A549 treated with CORT108297 at 1 μM for 4 hours (cell line): ENCODE data around the gene VPS25. TPM values are rescaled to one million over a fixed set of nuclear protein-coding genes. Genes with fewer than 3 reads are reported as not detected.

Source experiments
- total RNA-seq: library from RNA; stranded (reverse); fragments of 200-300 nt; extraction: Qiagen RNA extraction; gene quantifications from 5 replicates; pipeline ENCODE4 v1.2.3, GENCODE V29; 2022

Gene VPS25
- 122 to 140 TPM (median 127 TPM) in 5 replicates for total RNA-seq

DNA sequence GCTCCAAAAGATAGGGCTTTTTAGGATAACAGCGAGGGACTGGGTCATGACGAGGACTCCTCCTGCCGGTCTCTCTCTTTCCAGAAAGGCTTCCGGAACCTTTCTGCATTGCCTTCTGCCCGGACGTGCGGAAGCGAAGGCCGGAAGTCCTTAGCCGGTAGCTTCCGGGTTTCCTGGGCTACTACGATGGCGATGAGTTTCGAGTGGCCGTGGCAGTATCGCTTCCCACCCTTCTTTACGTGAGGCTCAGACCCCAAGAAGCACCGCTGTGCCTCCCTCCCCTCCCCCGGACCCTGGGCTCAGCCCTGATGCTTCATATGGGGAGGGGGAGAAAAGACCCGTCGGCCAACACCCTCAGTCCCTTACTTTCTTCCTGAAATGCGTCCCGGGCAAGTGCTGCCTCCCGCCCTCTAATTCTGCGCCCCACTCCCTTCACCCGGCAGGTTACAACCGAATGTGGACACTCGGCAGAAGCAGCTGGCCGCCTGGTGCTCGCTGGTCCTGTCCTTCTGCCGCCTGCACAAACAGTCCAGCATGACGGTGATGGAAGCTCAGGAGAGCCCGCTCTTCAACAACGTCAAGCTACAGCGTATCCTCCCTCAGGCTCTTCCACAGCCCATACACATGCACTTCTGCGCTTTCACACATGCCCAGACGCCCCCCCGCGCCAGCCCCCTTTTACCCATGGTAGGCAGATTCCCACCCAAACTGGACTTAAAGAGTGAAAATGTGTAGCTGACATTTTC is at the start of gene VPS25:
Gene VPS25 (plus strand): TSS at position 160 of the 746 bp plus-strand sequence. CDS start 27 bp downstream, at position 187.

DNA sequence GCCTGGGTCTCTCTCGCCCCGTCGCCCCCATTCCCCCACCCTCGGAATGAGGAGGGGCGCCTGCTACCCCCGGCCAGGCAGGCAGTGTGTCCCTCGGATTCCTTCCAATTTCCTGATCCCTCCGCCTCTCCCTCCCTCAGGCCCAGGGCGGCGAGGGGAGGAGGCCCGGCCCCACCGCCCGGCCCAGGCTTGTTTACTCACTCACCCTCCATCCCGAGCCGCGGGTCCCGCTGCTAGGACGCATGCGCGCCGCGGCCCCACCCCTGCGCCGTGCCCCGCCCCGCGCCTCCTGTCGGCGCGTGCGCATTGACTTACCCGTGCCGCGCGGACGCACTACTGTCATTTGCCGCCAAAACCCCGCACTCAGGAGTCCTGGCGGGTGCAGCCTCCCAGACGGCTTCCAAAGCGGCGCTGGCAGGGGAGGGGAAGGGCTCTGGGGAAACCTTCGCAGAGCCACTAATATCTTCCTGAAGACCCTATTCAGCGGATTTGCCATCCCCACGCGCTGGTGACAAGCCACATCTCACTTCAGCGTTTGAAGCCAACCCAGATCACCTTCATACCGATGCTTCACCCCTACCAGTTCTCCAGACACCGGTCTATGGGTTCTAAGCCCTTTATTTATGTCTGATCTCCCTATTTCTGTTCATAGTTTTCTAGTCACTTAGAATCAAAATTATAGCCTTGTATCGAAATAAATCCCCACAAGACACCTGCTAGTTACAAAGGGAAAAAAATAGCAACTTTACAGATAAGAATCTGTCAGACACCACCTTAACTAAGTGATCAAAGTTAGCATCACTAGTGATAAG is 28.2 kb upstream of the VPS25 start, which contains the start of gene EZH1:
Gene EZH1 (minus strand): TSS at position 235 of the 812 bp plus-strand sequence. CDS start 16,099 bp downstream, outside the sequence.

DNA sequence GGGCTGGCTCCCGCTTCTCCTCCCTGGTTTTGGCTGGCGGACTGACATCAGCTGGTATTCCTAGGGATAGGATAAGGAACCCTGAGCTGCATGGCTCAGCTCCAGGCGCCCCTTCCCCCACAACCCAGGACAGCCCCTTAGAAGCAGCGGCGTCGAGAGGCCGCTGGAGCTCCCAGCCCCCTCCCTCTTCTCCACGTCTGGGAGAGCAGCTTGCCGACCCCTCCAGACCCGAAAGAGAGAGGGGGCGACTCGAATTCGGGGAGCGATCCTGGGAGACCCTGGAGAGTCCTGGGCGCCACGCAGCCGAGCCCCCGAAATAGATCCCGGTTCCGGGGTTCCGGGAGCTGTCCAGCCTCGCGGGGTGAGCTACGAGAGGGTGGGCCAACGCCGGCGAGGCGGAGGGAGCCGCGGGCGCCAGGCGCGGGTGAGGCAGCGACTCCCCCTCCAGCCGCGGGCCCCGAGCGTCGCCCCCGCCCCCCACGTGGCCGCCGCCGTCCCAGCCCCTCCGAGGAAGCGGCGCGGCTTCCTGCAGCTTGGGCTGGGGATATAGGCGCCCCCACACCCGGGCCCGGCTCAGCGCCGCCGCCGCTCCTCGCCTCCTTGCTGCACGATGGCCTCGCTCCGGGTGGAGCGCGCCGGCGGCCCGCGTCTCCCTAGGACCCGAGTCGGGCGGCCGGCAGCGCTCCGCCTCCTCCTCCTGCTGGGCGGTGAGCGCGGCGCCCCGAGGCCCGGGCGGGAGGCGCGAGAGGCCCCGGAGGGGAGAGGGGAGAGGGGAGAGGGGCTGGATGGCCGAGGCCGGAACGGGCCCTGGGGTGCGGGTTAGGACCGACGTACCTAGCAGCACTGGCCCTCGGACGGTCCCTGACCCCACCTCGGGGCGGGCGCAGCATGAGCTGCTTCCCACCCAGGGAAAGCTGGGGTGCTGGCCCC is 12.3 kb upstream of the VPS25 start, which contains the start of gene RAMP2:
Gene RAMP2 (plus strand): TSS at position 576 of the 930 bp plus-strand sequence. CDS start 35 bp downstream, at position 611.

DNA sequence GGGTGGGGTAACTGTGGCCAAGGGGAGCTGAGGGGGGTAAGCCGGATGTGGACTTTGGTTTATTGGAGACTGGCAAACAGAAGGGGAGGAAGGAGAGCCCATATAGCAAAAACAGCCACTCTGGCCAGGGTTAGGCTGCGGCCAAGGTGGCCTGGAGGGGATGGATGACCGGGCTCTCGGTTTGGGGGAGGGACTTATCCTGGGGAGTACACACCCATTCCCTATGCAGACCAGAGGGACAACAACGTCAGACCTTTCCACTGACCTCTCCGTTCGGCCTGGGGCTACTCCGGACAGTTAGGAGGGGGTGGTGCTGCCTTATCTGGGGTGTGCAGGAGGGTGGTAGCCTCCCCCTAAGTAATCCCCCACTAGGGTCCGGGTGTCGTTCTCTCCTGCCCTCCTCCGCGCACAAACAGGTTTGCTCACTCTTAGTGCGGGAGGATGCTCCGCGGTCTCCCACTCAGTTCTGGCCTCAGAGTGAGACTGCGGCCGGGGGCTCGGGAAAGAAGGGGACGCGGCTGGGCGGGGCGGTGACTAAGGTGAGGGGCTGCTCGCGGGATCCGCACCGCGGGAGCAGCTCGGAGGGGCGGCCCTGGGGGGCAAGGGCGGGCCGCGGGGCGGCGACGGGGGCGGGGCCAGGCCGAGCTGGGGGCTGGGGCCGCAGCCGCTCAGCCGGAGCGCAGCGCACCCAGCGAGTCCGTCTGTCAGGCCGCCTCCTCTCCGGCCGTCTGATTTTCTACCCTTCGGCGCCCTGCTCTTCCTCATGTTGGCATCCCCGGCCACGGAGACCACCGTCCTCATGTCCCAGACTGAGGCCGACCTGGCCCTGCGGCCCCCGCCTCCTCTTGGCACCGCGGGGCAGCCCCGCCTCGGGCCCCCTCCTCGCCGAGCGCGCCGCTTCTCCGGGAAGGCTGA is 6.9 kb downstream of the VPS25 start, which contains the start of gene WNK4:
Gene WNK4 (plus strand): TSS at position 675 of the 915 bp plus-strand sequence. CDS start 89 bp downstream, at position 764.

DNA sequence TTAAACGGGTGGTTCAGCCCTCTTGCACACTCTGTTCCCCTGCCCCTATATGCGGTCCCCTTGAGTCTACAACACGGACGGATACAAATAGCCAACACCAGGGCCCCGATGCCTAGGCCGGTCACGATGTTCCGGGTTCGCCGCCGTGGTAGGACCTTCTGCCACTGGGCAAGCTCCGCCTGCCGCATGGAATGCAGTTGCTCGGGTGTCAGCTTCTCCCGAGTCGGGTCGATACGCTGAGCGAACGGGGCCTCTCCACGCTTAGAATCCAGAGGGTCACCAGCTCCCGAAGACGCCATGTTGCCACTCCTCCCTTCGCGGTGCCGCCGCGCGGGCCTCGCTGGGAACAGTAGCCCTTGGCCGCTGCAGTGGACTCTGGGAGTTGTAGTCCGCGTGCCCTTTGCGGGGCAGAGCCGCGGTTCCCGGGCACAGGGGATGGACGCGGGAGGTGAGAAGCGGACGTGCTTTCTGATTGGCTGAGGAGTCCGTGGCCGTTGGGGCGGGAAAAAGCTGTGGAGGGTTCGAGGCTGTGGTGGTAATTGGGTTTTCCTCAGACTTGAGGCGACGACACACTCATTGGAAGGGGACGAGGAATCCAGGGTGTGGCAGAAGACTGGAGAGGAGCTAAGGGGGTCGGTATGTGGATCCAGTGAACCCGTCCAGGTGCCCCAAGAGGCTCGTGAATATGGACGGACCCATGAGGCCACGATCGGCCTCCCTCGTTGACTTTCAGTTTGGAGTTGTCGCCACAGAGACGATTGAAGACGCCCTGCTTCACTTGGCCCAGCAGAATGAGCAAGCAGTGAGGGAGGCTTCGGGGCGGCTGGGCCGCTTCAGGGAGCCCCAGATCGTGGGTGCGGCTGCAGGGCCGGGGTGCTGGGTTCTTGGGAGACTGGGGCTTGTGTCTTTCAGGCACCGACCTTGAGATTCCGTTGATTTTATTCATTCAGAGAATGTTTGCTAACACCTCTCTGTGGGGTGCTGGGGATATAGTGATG is 25.4 kb downstream of the VPS25 start, which contains the start of the genes CNTD1 and COA3:
Gene CNTD1 (plus strand): TSS at position 479 of the 998 bp plus-strand sequence. CDS start 207 bp downstream, at position 686.
Gene COA3 (minus strand): TSS at position 322 of the 998 bp plus-strand sequence. CDS start 23 bp downstream, at position 299.

Other genes starting within 250 kb of the VPS25 start
- 29.5 to 51.1 TPM (median 46.9 TPM) in 5 replicates for gene NAGLU, start 237.2 kb upstream of the VPS25 start, total RNA-seq
- gene HSD17B1, start 220.5 kb upstream of the VPS25 start, total RNA-seq, result 0.75 to 1.6 TPM (median 1.5 TPM) in 5 replicates
- 108 to 136 TPM (median 132 TPM) in 5 replicates for gene COASY, start 211.3 kb upstream of the VPS25 start, total RNA-seq
- 53.9 to 64.8 TPM (median 59.1 TPM) in 5 replicates for gene MLX, start 206.3 kb upstream of the VPS25 start, total RNA-seq
- gene PSMC3IP, start 195.7 kb upstream of the VPS25 start, total RNA-seq, result 35.6 to 42.2 TPM (median 38.0 TPM) in 5 replicates
- 26.7 to 31.4 TPM (median 27.6 TPM) in 5 replicates for gene RETREG3, start 164.1 kb upstream of the VPS25 start, total RNA-seq
- 134 to 165 TPM (median 149 TPM) in 5 replicates for gene TUBG1, start 163.8 kb upstream of the VPS25 start, total RNA-seq
- gene TUBG2, start 114.2 kb upstream of the VPS25 start, total RNA-seq, result 18.7 to 28.7 TPM (median 25.2 TPM) in 5 replicates
- gene PLEKHH3, start 96.5 kb upstream of the VPS25 start, total RNA-seq, result 13.0 to 22.6 TPM (median 19.9 TPM) in 5 replicates
- 0.27 to 0.56 TPM (median 0.40 TPM) in 5 replicates for gene CCR10, start 91.6 kb upstream of the VPS25 start, total RNA-seq
- gene CNTNAP1, start 90.9 kb upstream of the VPS25 start, total RNA-seq, result 4.9 to 7.4 TPM (median 6.8 TPM) in 5 replicates
- gene EZH1, start 28.4 kb upstream of the VPS25 start, total RNA-seq, result 9.9 to 13.1 TPM (median 11.4 TPM) in 5 replicates
- gene RAMP2, start 12.2 kb upstream of the VPS25 start, total RNA-seq, result 0.75 to 1.2 TPM (median 1.1 TPM) in 5 replicates
- gene WNK4, start 7.2 kb downstream of the VPS25 start, total RNA-seq, result 0.58 to 1.4 TPM (median 1.3 TPM) in 5 replicates
- gene COA3, start 25.3 kb downstream of the VPS25 start, total RNA-seq, result 123 to 146 TPM (median 132 TPM) in 5 replicates
- 0.05 to 0.17 TPM (median 0.07 TPM) in 4 of 5 replicates, not detected in the other for gene CNTD1, start 25.4 kb downstream of the VPS25 start, total RNA-seq
- gene BECN1, start 50.8 kb downstream of the VPS25 start, total RNA-seq, result 75.6 to 100 TPM (median 79.7 TPM) in 5 replicates
- gene PSME3, start 59.9 kb downstream of the VPS25 start, total RNA-seq, result 217 to 301 TPM (median 236 TPM) in 5 replicates
- gene AOC2, start 71.1 kb downstream of the VPS25 start, total RNA-seq, result 2.0 to 2.4 TPM (median 2.1 TPM) in 5 replicates
- gene AOC3, start 77.8 kb downstream of the VPS25 start, total RNA-seq, result 1.1 to 2.3 TPM (median 1.2 TPM) in 5 replicates
- gene G6PC1, start 127.3 kb downstream of the VPS25 start, total RNA-seq, result not detected in 5 replicates
- gene AARSD1, start 191.0 kb downstream of the VPS25 start, total RNA-seq, result 53.3 to 63.0 TPM (median 57.0 TPM) in 5 replicates
- 0.67 to 1.4 TPM (median 1.2 TPM) in 5 replicates for gene PTGES3L, start 206.6 kb downstream of the VPS25 start, total RNA-seq
- gene RUNDC1, start 207.1 kb downstream of the VPS25 start, total RNA-seq, result 19.7 to 21.0 TPM (median 20.7 TPM) in 5 replicates
- 2,812 to 3,317 TPM (median 2,997 TPM) in 5 replicates for gene RPL27, start 225.0 kb downstream of the VPS25 start, total RNA-seq
- gene IFI35, start 233.3 kb downstream of the VPS25 start, total RNA-seq, result 17.4 to 21.8 TPM (median 18.7 TPM) in 5 replicates
- gene VAT1, start 248.9 kb downstream of the VPS25 start, total RNA-seq, result 209 to 246 TPM (median 236 TPM) in 5 replicates